Right atrium auricular region (tissue), 2 donors: ENCODE measurements around the gene UBTF. TPM values are rescaled to one million over a fixed set of nuclear protein-coding genes. Genes with fewer than 3 reads are reported as not detected.

Experiments used
- DNase-seq: peaks from one replicate; pipeline ENCODE4 v3.0.0-alpha.2; 2019; ENCODE audit warnings: low spot score
- H3K27ac ChIP-seq, 2 donors: fragments of 200-600 bp; sonication (generic); 1 replicate in 1 of 2; 2 replicates in 1 of 2; pipeline ENCODE4 v1.5.1; 2016 to 2019
- H3K27me3 ChIP-seq, 2 donors: fragments of 200-600 bp; sonication (generic); one replicate each; pipeline versions ENCODE4 v1.5.1 to v1.6.0; 2017 to 2019
- H3K36me3 ChIP-seq: fragments of 200-600 bp; sonication (generic); one replicate; pipeline ENCODE4 v1.5.1; 2016
- H3K4me1 ChIP-seq, 2 donors: fragments of 200-600 bp; sonication (generic); one replicate each; pipeline versions ENCODE4 v1.5.1 to v1.6.0; 2017 to 2019
- H3K4me3 ChIP-seq, 2 donors: fragments of 200-600 bp; sonication (generic); 1 replicate in 1 of 2; 2 replicates in 1 of 2; pipeline ENCODE4 v1.5.1; 2017 to 2019; ENCODE audit warnings: mild to moderate bottlenecking in 1 of 2, moderate library complexity in 1 of 2
- H3K9me3 ChIP-seq, 2 donors: fragments of 200-600 bp; sonication (generic); one replicate each; pipeline ENCODE4 v1.5.1; 2019
- total RNA-seq, 2 donors: library from RNA; depleted of rRNA; stranded (reverse); fragments of >200 nt; gene quantifications; one replicate each; pipeline ENCODE4 v1.1.0, GENCODE V29; 2016
- TF ChIP-seq, protein P1 (sequence below), 2 donors: fragments of 200-600 bp; sonication (generic); IDR thresholded peaks; one replicate each; pipeline ENCODE4 v1.5.1; 2019; ENCODE audit warnings: antibody characterized with exemption in 2 of 2

UBTF gene
- total RNA-seq, 2 donors from 2014 or later: 39.3 to 42.3 TPM

DNA sequence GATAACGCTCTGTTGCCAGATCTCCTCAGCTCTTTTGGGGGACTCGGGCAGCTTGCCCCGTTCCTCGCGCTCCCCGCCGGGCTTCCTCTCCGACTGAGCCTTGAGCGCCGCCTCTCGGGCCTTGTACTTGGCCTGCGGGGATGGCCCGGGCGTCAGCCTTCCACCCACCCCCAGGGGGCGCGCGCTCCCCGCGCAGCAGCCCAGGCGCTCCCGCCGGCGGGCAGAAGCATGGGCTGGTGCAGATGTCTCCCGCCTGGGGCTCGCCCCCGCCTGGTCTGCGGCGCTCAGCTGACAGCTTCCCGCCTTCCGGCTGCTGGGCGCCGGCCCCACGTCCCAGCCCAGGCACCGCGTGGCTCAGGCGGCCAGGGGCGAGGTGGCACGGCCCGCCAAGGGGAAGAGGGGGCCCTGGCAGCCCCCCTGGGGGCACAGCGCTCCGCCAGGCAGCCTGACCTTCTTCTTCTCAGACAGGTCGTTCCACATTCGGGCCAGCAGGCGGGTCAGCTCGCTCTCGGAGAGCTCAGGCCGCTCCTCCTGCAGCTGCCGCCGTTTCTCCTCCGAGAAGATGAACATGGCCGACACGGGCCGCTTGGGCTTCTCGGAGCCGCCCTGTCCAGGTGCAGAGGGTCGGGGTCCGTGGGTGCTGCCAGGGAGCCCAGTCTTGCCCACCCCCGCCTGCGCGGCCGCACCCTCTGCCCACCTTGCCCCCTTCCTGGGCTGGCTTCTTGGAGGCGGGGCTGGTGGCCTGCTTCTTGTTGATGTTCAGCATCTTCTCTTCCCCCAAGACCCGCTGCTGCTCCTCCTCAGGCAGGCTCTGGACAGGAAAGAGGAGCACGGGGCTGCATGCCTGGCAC lies 8.9 kb downstream of the UBTF start:
- DNase-seq: peak; percentile 92
- H3K27me3 ChIP-seq: no peaks in the 10 kb centered on the region
- H3K36me3 ChIP-seq: peaks cover 64% of the 10 kb centered on the region
- H3K9me3 ChIP-seq: no peaks in the 10 kb centered on the region
- peaks cover 0 to 15% of the 10 kb centered on the region in 2 donors for H3K4me1 ChIP-seq
- TF ChIP-seq, protein P1, sequence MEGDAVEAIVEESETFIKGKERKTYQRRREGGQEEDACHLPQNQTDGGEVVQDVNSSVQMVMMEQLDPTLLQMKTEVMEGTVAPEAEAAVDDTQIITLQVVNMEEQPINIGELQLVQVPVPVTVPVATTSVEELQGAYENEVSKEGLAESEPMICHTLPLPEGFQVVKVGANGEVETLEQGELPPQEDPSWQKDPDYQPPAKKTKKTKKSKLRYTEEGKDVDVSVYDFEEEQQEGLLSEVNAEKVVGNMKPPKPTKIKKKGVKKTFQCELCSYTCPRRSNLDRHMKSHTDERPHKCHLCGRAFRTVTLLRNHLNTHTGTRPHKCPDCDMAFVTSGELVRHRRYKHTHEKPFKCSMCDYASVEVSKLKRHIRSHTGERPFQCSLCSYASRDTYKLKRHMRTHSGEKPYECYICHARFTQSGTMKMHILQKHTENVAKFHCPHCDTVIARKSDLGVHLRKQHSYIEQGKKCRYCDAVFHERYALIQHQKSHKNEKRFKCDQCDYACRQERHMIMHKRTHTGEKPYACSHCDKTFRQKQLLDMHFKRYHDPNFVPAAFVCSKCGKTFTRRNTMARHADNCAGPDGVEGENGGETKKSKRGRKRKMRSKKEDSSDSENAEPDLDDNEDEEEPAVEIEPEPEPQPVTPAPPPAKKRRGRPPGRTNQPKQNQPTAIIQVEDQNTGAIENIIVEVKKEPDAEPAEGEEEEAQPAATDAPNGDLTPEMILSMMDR (IDR thresholded peaks at IDR 0.05): peak; percentile 96 to 100
- H3K4me3 ChIP-seq: no peak overlapping the region
- peak overlapping the region; percentile 47 to 56 for H3K27ac ChIP-seq

DNA sequence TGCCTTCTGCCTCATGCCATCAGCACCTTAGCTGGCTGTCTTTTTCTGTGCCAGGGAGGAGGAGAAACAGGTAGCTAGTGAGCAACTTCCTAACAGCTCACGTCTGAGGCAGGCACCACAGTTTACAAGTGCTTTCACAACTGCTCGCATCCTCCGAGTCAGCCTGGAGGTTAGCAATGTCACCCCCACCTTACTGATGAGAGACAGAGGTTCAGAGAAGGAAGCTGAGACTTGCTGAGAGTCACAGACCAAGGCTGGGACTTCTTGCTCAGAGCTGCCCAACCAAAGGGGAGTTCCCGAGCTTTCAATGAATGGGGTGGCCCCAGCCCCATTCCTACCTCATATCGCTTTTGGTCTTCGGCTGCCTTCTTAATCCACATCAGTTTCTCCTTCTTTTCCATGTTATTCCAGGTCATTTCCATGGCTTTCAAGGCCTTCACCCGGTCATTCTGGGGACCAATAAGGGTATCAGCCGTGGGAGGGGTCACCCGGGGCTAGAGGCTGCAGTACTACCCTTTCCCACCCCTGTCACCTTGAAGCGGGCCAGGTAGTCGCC lies 9.6 kb downstream of the UBTF start:
- no peaks in the 10 kb centered on the region for H3K9me3 ChIP-seq
- peaks cover 0 to 15% of the 10 kb centered on the region in 2 donors for H3K4me1 ChIP-seq
- H3K36me3 ChIP-seq: peaks cover 57% of the 10 kb centered on the region
- TF ChIP-seq, protein P1 (IDR thresholded peaks at IDR 0.05): no peak
- H3K27ac ChIP-seq: peak overlapping the region; percentile 47 to 56
- no peak for DNase-seq
- no peaks in the 10 kb centered on the region for H3K27me3 ChIP-seq
- no peak overlapping the region for H3K4me3 ChIP-seq

DNA sequence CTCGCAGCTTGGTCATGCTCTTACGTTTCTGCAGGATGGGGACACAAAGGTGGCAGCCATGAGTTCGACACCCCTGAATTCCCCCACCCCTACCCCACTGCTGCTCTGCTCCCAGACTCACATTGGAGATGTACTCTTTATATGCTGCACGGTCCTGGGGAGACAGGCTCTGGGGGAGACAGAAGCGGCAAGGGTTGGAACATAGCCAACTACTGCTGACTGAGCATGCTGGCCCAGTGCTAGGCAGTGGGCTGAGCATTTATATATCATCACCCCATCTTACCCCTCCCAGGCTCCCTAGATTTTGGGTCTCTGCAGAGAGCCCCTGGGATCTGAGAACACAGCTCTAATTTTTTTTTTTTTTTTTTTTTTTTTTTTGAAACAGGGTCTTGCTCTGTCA lies 11.7 kb downstream of the UBTF start:
- H3K4me1 ChIP-seq: peaks cover 0 to 32% of the 10 kb centered on the region in 2 donors
- no peaks in the 10 kb centered on the region for H3K27me3 ChIP-seq
- TF ChIP-seq, protein P1 (IDR thresholded peaks at IDR 0.05): no peak
- H3K9me3 ChIP-seq: no peaks in the 10 kb centered on the region
- H3K36me3 ChIP-seq: peaks cover 47% of the 10 kb centered on the region
- H3K4me3 ChIP-seq: no peak overlapping the region
- H3K27ac ChIP-seq: no peak overlapping the region
- no peak for DNase-seq

DNA sequence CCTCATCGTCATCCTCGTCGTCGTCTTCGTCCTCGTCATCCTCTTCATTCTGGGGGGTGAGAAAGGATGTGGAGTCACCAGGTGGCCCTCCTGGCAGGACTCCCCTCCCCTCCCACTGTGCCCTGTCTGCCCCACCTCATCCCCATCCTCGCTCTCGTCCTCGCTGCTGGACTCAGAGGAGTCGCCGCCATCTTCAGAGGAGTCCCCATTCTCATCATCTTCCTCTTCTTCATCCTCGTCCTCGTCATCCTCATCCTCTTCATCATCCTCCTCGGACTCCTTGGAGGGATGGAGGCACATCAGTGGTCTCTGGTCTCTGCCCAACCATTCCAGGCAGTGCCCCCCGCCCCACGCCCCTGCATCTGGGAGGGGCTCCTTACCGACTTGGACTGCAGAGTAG lies 12.2 kb downstream of the UBTF start:
- peaks cover 47% of the 10 kb centered on the region for H3K36me3 ChIP-seq
- TF ChIP-seq, protein P1 (IDR thresholded peaks at IDR 0.05): no peak

DNA sequence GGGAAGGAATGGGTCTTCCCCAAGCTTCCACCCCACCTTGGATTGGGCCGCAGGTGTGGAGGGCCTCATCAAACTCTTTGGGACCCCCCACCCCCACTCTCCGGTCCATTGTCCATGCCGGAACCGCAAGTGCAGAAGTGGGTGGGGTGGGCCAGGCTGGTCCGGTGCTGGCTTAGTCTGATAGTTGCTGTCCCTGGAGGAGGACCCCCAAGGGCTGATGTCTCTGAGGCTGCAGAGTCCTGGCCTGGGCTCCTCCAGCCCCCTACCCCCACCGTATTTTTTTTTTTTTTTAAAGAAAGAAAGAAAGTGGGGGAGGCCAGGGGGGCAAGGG lies 12.7 kb downstream of the UBTF start:
- Histone ChIP-seq H3K27me3 (no peaks in the 10 kb centered on the region), H3K9me3 (no peaks in the 10 kb centered on the region), H3K27ac (no peak overlapping the region), H3K4me1 (peaks cover 0 to 32% of the 10 kb centered on the region in 2 donors), H3K36me3 (peaks cover 47% of the 10 kb centered on the region), H3K4me3 (no peak overlapping the region)
- TF ChIP-seq, protein P1 (IDR thresholded peaks at IDR 0.05): no peak
- DNase-seq: no peak

More for the DNA sequence above, 12.2 kb downstream of the UBTF start:
- Histone ChIP-seq H3K4me1 (peaks cover 0 to 32% of the 10 kb centered on the region in 2 donors), H3K27ac (no peak overlapping the region), H3K4me3 (no peak overlapping the region), H3K9me3 (no peaks in the 10 kb centered on the region), H3K27me3 (no peaks in the 10 kb centered on the region)
- DNase-seq: no peak
